Airway epithelial cell (primary cell): Measurements from ENCODE around the gene RFX8. TPM values are rescaled to one million over a fixed set of nuclear protein-coding genes. Genes with fewer than 3 reads are reported as not detected.

Experiments
- total RNA-seq: library from RNA; depleted of rRNA; stranded (reverse); fragments of >200 nt; gene quantifications from 2 replicates; pipeline ENCODE4 v1.2.3, GENCODE V29; 2015

Gene RFX8
- total RNA-seq: 0.09 and 0.85 TPM in 2 replicates

DNA sequence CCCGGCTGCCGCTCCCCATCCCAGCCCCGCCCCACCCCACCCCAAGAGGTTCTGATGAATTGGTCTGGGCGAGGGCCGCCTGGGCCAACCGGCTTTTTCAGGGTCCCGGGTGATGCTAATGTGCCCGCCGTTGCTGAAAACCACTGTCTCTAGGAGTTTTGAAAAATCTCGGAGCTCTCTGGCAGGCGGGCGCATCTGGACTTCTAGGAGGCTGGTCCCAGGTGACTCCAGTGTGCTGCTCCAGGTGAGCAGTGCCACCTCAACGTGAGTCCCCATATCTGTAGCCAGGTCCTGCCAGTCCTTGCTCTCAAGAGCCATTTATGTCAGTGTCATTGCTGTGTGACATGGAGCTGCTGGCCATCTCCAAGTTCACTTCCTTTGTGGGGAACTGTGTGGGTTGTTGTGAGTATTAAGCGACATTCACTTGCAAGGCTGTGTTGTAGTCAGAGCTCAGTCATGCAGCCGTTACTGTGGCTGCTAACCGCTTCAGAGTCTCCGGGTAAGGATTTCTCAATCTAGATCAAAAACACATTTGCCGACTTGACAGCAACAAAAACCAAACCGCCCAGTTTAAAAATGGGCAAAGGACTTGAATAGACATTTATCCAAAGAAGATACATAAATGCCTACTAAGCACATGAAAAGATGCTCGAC is at the start of gene RFX8:
Gene RFX8 (minus strand): TSS at position 382 of the 654 bp plus-strand sequence. CDS start 8,264 bp downstream, outside the sequence.

DNA sequence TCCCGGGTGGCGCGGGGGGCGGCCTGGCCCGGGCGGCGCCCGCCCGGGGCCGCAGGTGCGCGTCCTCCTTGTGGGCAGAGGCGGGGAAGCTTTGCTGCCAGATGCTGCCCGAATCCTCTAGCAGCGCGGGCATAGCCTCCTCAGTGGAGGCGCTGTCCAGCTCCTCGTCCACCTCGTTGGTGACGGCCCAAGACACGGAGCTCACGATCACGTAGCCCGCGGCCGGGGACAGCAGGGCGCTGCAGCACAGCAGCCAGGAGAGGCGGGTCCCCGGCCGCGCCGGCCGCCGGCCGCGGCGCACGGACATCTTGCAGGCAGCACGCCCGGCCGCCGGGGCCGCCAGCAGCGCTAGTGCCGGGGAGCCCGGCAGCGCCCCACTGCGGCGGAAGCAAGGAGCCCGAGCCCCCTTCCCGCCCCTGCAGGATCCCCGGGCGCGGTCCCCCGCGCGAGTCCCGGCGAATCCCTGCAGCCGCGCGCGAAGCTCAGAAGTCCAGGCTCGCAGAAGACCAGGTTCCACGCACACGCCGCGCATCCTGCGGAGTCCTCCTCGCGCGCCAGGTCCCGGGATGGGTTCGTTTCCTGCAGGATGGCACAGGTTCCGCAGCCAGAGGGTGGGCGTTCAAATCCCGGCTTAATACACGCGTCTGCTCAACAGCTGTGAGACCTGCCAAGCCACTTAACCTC is 87.6 kb downstream of the RFX8 start, which contains the start of gene CREG2:
Gene CREG2 (minus strand): TSS at position 353 of the 684 bp plus-strand sequence. CDS start 46 bp downstream, at position 307.

Other genes starting within 250 kb of the RFX8 start
- 59.6 and 65.2 TPM in 2 replicates for gene CNOT11, start 222.2 kb downstream of the RFX8 start, total RNA-seq
- 53.5 and 55.7 TPM in 2 replicates for gene RNF149, start 166.4 kb downstream of the RFX8 start, total RNA-seq
- gene CREG2, start 87.6 kb downstream of the RFX8 start, total RNA-seq: 0.88 and 3.9 TPM in 2 replicates
- 42.4 and 60.3 TPM in 2 replicates for gene MAP4K4, start 222.6 kb upstream of the RFX8 start, total RNA-seq